ENCODE results near the gene ABRACL. TPM values are rescaled to one million over a fixed set of nuclear protein-coding genes. Genes with fewer than 3 reads are reported as not detected.

ABRACL gene
- total and polyA plus RNA-seq, 2 of the 4 experiments (the other 2 are of a cell fraction) = 16.0 to 27.9 TPM

- H3K14ac ChIP-seq (replicated peaks; ENCODE audit: low read depth, low read length) = no peak overlapping the region
- in situ Hi-C loops (cut with MboI; ENCODE audit: low sequenced_read_pairs) = no loop called here
- no peak overlapping the region for H3K23ac ChIP-seq (ENCODE audit: low read depth, low read length)
- ChIA-PET POLR2A (ENCODE audit: unreplicated experiment) (no interaction called here), CTCF (no interaction called here)
- H3K4ac ChIP-seq (ENCODE audit: low read depth, low read length) = no peak overlapping the region
- H3K9me1 ChIP-seq (ENCODE audit: insufficient read depth, low read length) = no peaks in the 10 kb centered on the region
- no peak overlapping the region for H2BK15ac ChIP-seq (ENCODE audit: low read depth, low read length)
- DNase-seq = no peak
- TF ChIP-seq MAFK (IDR thresholded peaks at IDR 0.05; ENCODE audit: low read depth, low read length) = no peak
- no peak for TF ChIP-seq CHD1 (IDR thresholded peaks at IDR 0.05; ENCODE audit: low read depth, low read length)
- TF ChIP-seq RFX5 (IDR thresholded peaks at IDR 0.05; ENCODE audit: low read depth, low read length) = no peak
- no TSS peak for BruUV-seq (replicated peaks)
- dilution Hi-C loops (cut with HindIII; ENCODE audit: low sequenced_read_pairs, unreplicated experiment) = no loop called here
- ATAC-seq (ENCODE audit: low read depth) = no peak
- no peak overlapping the region for H2AK9ac ChIP-seq (replicated peaks; ENCODE audit: low read depth, low read length, poor library complexity)
- no peak overlapping the region for H4K5ac ChIP-seq (ENCODE audit: low read depth, low read length)
- no peak overlapping the region for H2AFZ ChIP-seq (replicated peaks; ENCODE audit: low read length, poor library complexity)
- no peak overlapping the region for H3K4me2 ChIP-seq (ENCODE audit: low read depth, low read length)
- WGBS, 2 experiments (ENCODE audit: extremely low coverage in 2 of 2, insufficient read length in 1 of 2) = no CpG with 5 or more reads among the region's 2 CpGs
- no peaks in the 10 kb centered on the region; the same call in none of the 2 replicates for H3K27me3 ChIP-seq (ENCODE audit: control insufficient read depth, insufficient read depth, low read length)
- no peaks in the 10 kb centered on the region for H3K9me3 ChIP-seq (ENCODE audit: control insufficient read depth, insufficient read depth, low read length)
- no peaks in the 10 kb centered on the region for H3K79me1 ChIP-seq (ENCODE audit: low read depth in 1 of 2, low read length in 2 of 2)
- no peak overlapping the region for H4K8ac ChIP-seq (ENCODE audit: low read depth in 2 of 2, low read length in 2 of 2)
- H4K91ac ChIP-seq (ENCODE audit: insufficient read depth, low read depth, low read length) = no peak overlapping the region
- H3K4me1 ChIP-seq (ENCODE audit: control insufficient read depth, insufficient read depth, low read length) = no peaks in the 10 kb centered on the region
- no peak overlapping the region for H2BK5ac ChIP-seq (ENCODE audit: low read depth, low read length, poor library complexity, severe bottlenecking)
- no peak overlapping the region for H3K9ac ChIP-seq (ENCODE audit: low read depth, low read length)
- no peak overlapping the region for H2BK120ac ChIP-seq (ENCODE audit: low read depth, low read length)
- no peak overlapping the region for H3K18ac ChIP-seq (ENCODE audit: low read depth, low read length)
- no peak overlapping the region for H3K4me3 ChIP-seq (ENCODE audit: insufficient read depth, low read depth, low read length)
- no peaks in the 10 kb centered on the region for H3K36me3 ChIP-seq (ENCODE audit: control insufficient read depth, insufficient read depth, low read length)
- no peak overlapping the region for H3K56ac ChIP-seq (ENCODE audit: extremely low read depth, insufficient read depth, low read length)
- no peak overlapping the region for H2BK20ac ChIP-seq (ENCODE audit: low read depth, low read length)
- no peak overlapping the region for H3K27ac ChIP-seq (ENCODE audit: insufficient read depth, low read length)
- H4K20me1 ChIP-seq (ENCODE audit: insufficient read depth, low read length) = no peaks in the 10 kb centered on the region
- H2AK5ac ChIP-seq (ENCODE audit: low read depth, low read length) = no peak overlapping the region
- intact Hi-C loops (cut with micrococcal nuclease) = no loop called here
Observed at GRCh38 chr6:139073118-139073517, 44.6 kb downstream of the ABRACL start.

Data from IMR-90 (cell line).